ENCODE data around the gene UGDH.
"Not testable (repeated sequence)": the region's sequence is repeated elsewhere in the genome, so short reads cannot be mapped to it uniquely, and the experiment has no call there.

The UGDH gene

DNA sequence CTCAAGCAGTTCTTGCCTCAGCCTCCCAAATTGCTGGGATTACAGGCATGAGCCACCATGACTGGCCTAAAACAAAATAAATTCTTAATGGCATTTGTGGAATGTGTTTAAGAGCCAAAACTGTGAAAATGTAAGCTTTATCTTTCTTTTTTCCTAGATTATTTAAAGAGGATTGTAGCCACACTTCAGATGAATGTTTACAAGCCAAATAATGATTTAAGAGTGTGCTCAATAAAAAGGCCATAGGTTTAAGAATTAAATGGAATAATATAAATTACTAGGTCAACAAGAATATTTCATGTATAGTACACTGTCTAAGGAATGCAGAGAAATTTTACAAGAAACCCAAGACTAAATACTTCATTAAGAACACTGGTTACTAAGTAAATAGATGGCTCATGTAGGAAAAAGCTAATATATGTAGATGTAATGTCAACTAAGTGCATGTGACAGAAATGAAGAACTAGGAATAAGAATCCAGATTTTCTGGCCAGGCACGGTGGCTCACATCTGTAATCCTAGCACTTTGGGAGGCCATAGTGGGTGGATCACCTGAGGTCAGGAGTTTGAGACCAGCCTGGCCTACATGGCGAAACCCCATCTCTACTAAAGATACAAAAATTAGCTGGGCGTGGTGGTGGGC lies 21.3 kb upstream of the UGDH start:
- no peaks in the 10 kb centered on the region for H3K9me3 ChIP-seq (ENCODE audit: control insufficient read depth, low read depth, low read length)
- H3K4me3 ChIP-seq (ENCODE audit: low read length): no peak overlapping the region
- no peaks in the 10 kb centered on the region for H3K36me3 ChIP-seq (ENCODE audit: control insufficient read depth, low read depth, low read length)
- no peaks in the 10 kb centered on the region for H3K4me1 ChIP-seq (ENCODE audit: control insufficient read depth, low read depth, low read length)
- no peaks in the 10 kb centered on the region for H3K27me3 ChIP-seq (ENCODE audit: control insufficient read depth, insufficient read depth, low read length)
- H3K9ac ChIP-seq (ENCODE audit: low read length): no peak overlapping the region
- no peak overlapping the region for H3K27ac ChIP-seq (ENCODE audit: low read length)

DNA sequence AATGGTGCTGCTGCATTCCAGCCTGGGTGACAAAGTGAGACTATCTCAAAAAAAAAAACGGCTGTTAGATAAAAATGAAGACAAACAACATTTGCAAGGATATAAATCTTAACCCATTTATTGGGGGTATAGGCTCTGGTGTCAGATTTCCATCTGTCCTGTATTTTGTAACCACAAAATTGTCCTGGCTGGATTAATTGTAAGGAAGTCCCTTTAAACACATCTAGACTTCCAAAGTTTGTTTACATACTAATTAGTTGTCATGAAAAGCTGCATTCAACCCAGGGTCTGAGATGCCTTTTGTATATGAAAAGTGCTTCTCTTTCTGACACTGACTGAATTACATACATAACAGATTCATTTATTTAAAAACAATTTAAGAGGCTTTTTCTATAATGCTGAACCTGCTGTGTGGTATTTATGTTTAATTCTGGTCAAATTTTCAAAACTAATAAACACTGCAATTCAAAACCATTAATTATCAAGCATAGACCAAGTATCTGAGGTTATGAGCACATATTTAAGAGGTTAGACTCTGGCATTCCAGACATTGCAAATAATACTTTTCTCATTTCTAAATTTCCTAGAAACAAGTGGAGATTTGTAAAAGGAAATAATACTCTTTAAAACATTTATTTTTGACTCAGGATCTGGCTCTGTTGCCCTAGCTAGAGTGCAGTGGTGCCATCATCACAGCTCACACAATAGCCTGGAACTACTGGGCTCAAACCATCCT lies 17.5 kb upstream of the UGDH start:
- Histone ChIP-seq H3K4me3 (ENCODE audit: low read length) (no peak overlapping the region), H3K9ac (ENCODE audit: low read length) (no peak overlapping the region), H3K9me3 (ENCODE audit: control insufficient read depth, low read depth, low read length) (no peaks in the 10 kb centered on the region), H3K4me1 (ENCODE audit: control insufficient read depth, low read depth, low read length) (no peaks in the 10 kb centered on the region), H3K27ac (ENCODE audit: low read length) (no peak overlapping the region), H3K27me3 (ENCODE audit: control insufficient read depth, insufficient read depth, low read length) (no peaks in the 10 kb centered on the region), H3K36me3 (ENCODE audit: control insufficient read depth, low read depth, low read length) (no peaks in the 10 kb centered on the region)

DNA sequence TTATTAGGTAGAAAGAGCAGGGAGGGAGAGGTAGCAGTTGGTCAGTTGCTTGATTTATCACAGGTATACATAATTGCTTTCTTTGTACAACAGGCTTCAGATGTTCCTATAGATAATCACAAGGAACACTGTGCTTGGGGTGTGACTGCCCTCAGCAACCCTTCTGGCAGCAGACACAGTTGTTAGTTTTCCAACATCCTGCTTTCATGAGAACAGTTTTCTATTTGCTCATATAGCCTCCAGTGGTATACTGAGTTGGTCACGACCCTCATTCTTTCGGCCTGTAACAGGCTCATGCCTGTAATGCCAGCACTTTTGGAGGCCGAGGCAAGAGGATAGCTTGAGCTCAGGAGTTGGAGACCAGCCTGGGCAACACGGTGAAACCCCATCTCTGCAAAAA lies 16.8 kb upstream of the UGDH start:
- not testable (repeated sequence) for H3K36me3 ChIP-seq (ENCODE audit: control insufficient read depth, low read depth, low read length); H3K27me3 ChIP-seq (ENCODE audit: control insufficient read depth, insufficient read depth, low read length); H3K9me3 ChIP-seq (ENCODE audit: control insufficient read depth, low read depth, low read length); H3K9ac ChIP-seq (ENCODE audit: low read length); H3K27ac ChIP-seq (ENCODE audit: low read length); H3K4me3 ChIP-seq (ENCODE audit: low read length); H3K4me1 ChIP-seq (ENCODE audit: control insufficient read depth, low read depth, low read length)

GRCh38 chr4:39543034-39543433 lies 15.8 kb upstream of the UGDH start:
- H3K9me3 ChIP-seq (ENCODE audit: control insufficient read depth, low read depth, low read length): no peaks in the 10 kb centered on the region
- H3K4me3 ChIP-seq (ENCODE audit: low read length): no peak overlapping the region
- H3K27ac ChIP-seq (ENCODE audit: low read length): no peak overlapping the region
- H3K36me3 ChIP-seq (ENCODE audit: control insufficient read depth, low read depth, low read length): no peaks in the 10 kb centered on the region
- no peak overlapping the region for H3K9ac ChIP-seq (ENCODE audit: low read length)
- no peaks in the 10 kb centered on the region for H3K27me3 ChIP-seq (ENCODE audit: control insufficient read depth, insufficient read depth, low read length)
- H3K4me1 ChIP-seq (ENCODE audit: control insufficient read depth, low read depth, low read length): no peaks in the 10 kb centered on the region

DNA sequence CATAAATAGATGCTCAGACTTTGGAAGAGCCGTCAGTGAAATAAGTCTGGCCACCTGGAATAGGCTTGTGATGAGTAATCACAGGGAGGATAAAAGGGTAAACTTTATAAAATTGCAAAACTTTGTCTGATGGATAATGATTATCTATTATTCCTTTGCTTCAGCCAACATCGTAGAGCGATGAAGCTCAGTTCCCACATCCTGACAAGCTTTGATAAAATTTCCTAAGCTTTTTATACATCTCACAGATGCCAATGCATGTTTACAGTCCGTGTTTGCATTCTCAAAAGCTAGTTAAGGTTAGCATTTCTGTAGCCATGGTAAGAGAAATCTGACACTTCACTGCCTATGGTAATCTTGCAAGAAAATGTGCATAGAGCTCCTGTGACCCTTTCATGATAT lies 15.4 kb upstream of the UGDH start:
- Histone ChIP-seq H3K27ac (ENCODE audit: low read length) (no peak overlapping the region), H3K4me1 (ENCODE audit: control insufficient read depth, low read depth, low read length) (no peaks in the 10 kb centered on the region), H3K9ac (ENCODE audit: low read length) (no peak overlapping the region), H3K4me3 (ENCODE audit: low read length) (no peak overlapping the region), H3K9me3 (ENCODE audit: control insufficient read depth, low read depth, low read length) (no peaks in the 10 kb centered on the region), H3K36me3 (ENCODE audit: control insufficient read depth, low read depth, low read length) (no peaks in the 10 kb centered on the region), H3K27me3 (ENCODE audit: control insufficient read depth, insufficient read depth, low read length) (no peaks in the 10 kb centered on the region)

GRCh38 chr4:39541987-39542610 lies 14.9 kb upstream of the UGDH start:
- Histone ChIP-seq H3K27me3 (ENCODE audit: control insufficient read depth, insufficient read depth, low read length) (no peaks in the 10 kb centered on the region), H3K36me3 (ENCODE audit: control insufficient read depth, low read depth, low read length) (no peaks in the 10 kb centered on the region), H3K27ac (ENCODE audit: low read length) (no peak overlapping the region), H3K4me3 (ENCODE audit: low read length) (no peak overlapping the region), H3K9me3 (ENCODE audit: control insufficient read depth, low read depth, low read length) (no peaks in the 10 kb centered on the region), H3K9ac (ENCODE audit: low read length) (no peak overlapping the region), H3K4me1 (ENCODE audit: control insufficient read depth, low read depth, low read length) (no peaks in the 10 kb centered on the region)

DNA sequence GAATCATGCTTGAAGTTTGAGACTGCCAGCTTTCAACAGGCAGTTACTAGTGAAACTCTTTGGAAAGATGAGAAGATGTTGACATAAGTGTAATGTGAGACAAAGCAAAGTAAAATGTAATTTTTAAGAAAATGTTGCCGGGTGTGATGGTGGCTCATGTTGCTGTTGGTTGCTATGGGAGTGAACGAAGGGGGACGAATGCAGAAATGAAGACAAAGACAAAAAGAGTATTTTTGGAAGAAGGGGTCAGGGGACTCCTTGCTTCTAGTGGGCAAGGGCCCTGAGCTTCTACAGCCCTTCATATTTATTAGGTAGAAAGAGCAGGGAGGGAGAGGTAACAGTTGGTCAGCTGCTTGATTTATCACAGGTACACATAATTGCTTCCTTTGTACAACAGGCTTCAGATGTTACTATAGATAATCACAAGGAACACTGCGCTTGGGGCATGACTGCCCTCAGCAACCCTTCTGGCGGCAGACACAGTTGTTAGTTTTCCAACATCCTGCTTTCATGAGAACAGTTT lies 11.9 kb upstream of the UGDH start:
- H3K27ac ChIP-seq (ENCODE audit: low read length): no peak overlapping the region
- H3K9ac ChIP-seq (ENCODE audit: low read length): no peak overlapping the region
- H3K4me3 ChIP-seq (ENCODE audit: low read length): no peak overlapping the region
- H3K36me3 ChIP-seq (ENCODE audit: control insufficient read depth, low read depth, low read length): peaks cover 8% of the 10 kb centered on the region
- no peaks in the 10 kb centered on the region for H3K27me3 ChIP-seq (ENCODE audit: control insufficient read depth, insufficient read depth, low read length)
- H3K4me1 ChIP-seq (ENCODE audit: control insufficient read depth, low read depth, low read length): no peaks in the 10 kb centered on the region
- H3K9me3 ChIP-seq (ENCODE audit: control insufficient read depth, low read depth, low read length): no peaks in the 10 kb centered on the region

DNA sequence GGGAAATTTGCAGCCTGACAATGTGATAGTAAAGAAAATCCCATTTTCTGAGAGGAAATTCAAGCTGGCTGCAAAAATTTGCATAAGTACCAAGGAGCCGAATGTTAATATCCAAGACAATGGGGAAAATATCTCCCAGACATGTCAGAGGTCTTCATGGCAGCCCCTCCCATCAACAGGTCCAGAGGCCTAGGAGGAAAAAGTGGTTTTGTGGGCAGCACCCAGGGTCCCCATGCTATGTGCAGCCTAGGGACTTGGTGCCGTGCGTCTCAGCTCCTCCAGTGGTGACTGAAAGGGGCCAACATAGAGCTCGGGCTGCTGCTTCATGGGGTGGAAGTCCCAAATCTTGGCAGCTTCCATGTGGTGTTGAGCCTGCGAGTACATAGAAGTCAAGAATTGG lies 6.3 kb upstream of the UGDH start:
- H3K27me3 ChIP-seq (ENCODE audit: control insufficient read depth, insufficient read depth, low read length): no peaks in the 10 kb centered on the region
- peaks cover 14% of the 10 kb centered on the region for H3K9me3 ChIP-seq (ENCODE audit: control insufficient read depth, low read depth, low read length)
- peaks cover 19% of the 10 kb centered on the region for H3K36me3 ChIP-seq (ENCODE audit: control insufficient read depth, low read depth, low read length)

DNA sequence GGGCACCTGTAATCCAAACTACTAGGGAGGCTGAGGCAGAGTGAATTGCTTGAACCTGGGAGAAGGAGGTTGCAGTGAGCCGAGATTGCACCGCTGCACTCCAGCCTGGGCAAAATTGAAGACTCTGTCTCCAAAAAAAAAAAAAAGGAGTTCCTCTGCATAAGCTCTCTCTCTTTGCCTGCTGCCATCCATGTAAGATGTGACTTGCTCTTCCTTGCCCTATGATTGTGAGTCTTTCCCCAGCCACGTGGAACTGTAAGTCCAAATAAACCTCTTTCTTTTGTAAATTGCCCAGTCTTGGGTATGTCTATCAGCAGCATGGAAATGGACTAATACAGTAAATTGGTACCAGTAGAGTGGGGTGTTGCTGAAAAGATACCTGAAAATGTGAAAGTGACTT lies 5.0 kb upstream of the UGDH start:
- H3K4me1 ChIP-seq (ENCODE audit: control insufficient read depth, low read depth, low read length); H3K9ac ChIP-seq (ENCODE audit: low read length); H3K27ac ChIP-seq (ENCODE audit: low read length); H3K4me3 ChIP-seq (ENCODE audit: low read length); H3K27me3 ChIP-seq (ENCODE audit: control insufficient read depth, insufficient read depth, low read length): not testable (repeated sequence)
- peaks cover 14% of the 10 kb centered on the region for H3K9me3 ChIP-seq (ENCODE audit: control insufficient read depth, low read depth, low read length)
- H3K36me3 ChIP-seq (ENCODE audit: control insufficient read depth, low read depth, low read length): peaks cover 19% of the 10 kb centered on the region

More for the DNA sequence above, 6.3 kb upstream of the UGDH start:
- no peaks in the 10 kb centered on the region for H3K4me1 ChIP-seq (ENCODE audit: control insufficient read depth, low read depth, low read length)
- no peak overlapping the region for H3K27ac ChIP-seq (ENCODE audit: low read length)
- no peak overlapping the region for H3K9ac ChIP-seq (ENCODE audit: low read length)
- no peak overlapping the region for H3K4me3 ChIP-seq (ENCODE audit: low read length)

DNA sequence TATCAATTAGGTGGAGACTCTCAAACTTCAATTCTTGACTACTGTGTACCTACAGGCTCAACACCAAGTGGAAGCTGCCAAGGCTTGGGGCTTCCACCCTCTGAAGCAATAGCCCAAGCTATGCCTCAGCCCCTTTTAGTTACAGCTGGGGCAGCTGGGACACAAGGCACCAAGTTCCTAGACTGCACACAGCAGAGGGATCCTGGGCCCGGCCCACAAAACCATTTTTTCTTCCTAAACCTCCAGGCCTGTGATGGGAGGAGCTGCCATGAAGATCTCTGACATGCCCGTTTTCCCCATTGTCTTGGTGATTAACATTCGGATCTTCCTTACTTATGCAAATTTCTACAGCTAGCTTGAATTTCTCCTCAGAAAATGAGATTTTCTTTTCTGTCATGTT lies 3.4 kb upstream of the UGDH start:
- H3K4me3 ChIP-seq (ENCODE audit: low read length): no peak overlapping the region
- no peaks in the 10 kb centered on the region for H3K27me3 ChIP-seq (ENCODE audit: control insufficient read depth, insufficient read depth, low read length)
- H3K4me1 ChIP-seq (ENCODE audit: control insufficient read depth, low read depth, low read length): peaks cover 4% of the 10 kb centered on the region
- no peak overlapping the region for H3K9ac ChIP-seq (ENCODE audit: low read length)
- H3K27ac ChIP-seq (ENCODE audit: low read length): no peak overlapping the region
- H3K9me3 ChIP-seq (ENCODE audit: control insufficient read depth, low read depth, low read length): peaks cover 14% of the 10 kb centered on the region
- H3K36me3 ChIP-seq (ENCODE audit: control insufficient read depth, low read depth, low read length): peaks cover 15% of the 10 kb centered on the region

GRCh38 chr4:39529534-39529933 lies 2.3 kb upstream of the UGDH start:
- no peak overlapping the region for H3K27ac ChIP-seq (ENCODE audit: low read length)
- no peak overlapping the region for H3K9ac ChIP-seq (ENCODE audit: low read length)
- H3K27me3 ChIP-seq (ENCODE audit: control insufficient read depth, insufficient read depth, low read length): no peaks in the 10 kb centered on the region
- H3K9me3 ChIP-seq (ENCODE audit: control insufficient read depth, low read depth, low read length): peaks cover 14% of the 10 kb centered on the region
- peaks cover 11% of the 10 kb centered on the region for H3K36me3 ChIP-seq (ENCODE audit: control insufficient read depth, low read depth, low read length)
- peaks cover 4% of the 10 kb centered on the region for H3K4me1 ChIP-seq (ENCODE audit: control insufficient read depth, low read depth, low read length)
- H3K4me3 ChIP-seq (ENCODE audit: low read length): no peak overlapping the region

Data from iPS-18a (cell line).